Sigmoid colon (tissue), 4 donors: ENCODE data around the gene NLRP9.

ENCODE experiments used
- EP300 ChIP-seq, 4 donors: sonication (generic); formaldehyde crosslinking; IDR thresholded peaks; one replicate each; pipeline ENCODE4 v1.6.1; 2017; ENCODE audit warnings: antibody characterized with exemption in 4 of 4
- POLR2A ChIP-seq, 2 donors: fragments of 450-650 bp; IDR thresholded peaks; one replicate each; pipeline ENCODE4 v1.6.1; 2016; ENCODE audit warnings: antibody characterized with exemption in 2 of 2, mild to moderate bottlenecking in 2 of 2, moderate library complexity in 2 of 2

- TF ChIP-seq POLR2A (IDR thresholded peaks at IDR 0.05) (no peak), EP300 (IDR thresholded peaks at IDR 0.05) (no peak)
Observed at GRCh38 chr19:55778331-55778730, 40.1 kb upstream of the NLRP9 start.
